HG03103 (cell line): Measurements from ENCODE around the gene C1QL1.

ENCODE experiments used
- ATAC-seq: cut with Tn5 transposase; IDR thresholded peaks from one replicate; pipeline ENCODE4 v1.9.1; 2021; ENCODE audit warnings: low read depth; ENCODE audit not compliant: unreplicated experiment

C1QL1 gene

DNA sequence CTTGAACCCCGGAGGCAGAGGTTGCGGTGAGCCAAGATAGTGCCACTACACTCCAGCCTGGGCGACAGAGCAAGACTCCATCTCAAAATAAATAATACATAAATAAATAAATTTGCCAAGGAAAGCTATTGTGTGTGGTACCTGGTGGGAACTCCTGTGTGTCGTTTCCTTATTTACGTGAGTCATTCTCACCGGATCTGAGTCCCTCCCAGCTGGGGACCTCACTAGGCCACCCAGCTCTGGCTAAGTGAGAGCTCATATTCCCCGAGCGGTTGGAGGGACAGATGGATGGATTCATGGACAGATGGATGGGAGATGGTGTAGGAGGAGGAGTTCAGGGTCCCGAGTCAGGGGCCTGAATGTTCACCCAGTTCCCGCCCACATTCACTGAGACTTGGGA, 22.9 kb upstream of the C1QL1 start:
- ATAC-seq, result no peak

DNA sequence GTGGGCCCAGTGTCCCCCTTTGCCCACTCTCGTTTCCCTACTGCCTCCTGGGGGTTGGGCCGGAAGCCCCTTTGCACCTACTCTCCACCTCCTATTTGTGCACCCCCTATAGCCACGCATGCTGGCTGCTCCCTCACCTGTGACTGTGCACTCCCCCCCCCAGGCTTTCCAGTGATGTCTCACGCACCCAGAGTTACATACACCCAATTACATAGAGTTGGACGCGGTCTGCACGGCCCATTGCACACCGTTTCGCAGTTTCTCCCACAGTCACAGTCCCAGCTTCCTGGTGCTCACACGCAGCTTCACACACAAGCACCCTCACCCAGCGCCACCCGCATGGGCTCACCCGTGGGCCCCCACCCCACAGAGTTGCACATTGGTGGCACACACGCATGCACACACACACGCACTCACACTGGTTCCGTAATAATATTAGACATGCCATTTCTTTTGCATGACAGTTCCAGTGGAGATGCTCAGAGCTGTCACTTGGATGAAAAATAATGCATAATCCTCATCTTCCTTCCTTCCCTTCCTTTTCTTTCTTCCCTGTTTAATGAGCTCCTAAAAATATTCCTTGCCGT, 21.5 kb upstream of the C1QL1 start:
- no peak for ATAC-seq

DNA sequence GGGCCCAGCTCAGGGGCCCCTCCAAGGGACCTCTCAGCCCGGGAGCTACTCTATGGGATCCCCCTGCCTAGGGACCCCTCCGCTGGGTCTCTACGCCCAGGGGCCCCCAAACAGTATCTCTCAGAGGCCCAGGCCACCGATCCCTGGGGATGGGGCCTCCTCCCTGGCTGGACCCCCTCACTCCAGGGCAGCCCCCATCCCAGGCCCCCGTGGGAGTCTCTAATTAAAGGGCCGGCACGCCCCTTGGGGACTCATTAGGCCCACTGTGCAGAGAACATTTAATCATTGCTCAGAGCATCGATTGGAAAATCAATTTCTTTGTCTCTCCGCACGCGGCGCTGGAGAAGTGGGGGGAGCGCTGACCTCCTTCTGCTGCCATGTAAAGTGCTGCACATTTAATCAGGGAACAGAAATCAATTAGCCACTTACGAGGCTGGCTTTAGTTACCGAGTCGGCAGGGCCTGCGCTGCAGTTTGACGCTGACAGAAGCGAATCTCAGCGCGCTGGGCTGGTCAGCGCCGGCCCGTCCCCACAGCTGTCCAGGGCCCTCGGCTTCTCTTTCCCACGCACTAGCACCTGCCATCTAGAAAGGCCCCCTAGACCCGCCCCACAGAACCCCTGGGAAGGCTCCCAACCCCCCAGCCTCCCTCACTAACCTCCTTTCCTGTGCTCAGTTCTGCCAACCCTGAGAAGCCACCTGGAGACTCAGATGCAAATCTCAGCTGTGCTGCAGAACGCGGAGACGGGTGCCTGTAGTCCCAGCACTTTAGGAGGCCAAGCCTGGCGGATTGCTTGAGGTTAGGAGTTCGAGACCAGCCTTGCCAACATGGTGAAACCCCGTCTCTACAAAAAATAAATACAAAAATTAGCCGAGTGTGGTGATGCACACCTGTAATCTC, 20.2 kb upstream of the C1QL1 start:
- ATAC-seq, result no peak

DNA sequence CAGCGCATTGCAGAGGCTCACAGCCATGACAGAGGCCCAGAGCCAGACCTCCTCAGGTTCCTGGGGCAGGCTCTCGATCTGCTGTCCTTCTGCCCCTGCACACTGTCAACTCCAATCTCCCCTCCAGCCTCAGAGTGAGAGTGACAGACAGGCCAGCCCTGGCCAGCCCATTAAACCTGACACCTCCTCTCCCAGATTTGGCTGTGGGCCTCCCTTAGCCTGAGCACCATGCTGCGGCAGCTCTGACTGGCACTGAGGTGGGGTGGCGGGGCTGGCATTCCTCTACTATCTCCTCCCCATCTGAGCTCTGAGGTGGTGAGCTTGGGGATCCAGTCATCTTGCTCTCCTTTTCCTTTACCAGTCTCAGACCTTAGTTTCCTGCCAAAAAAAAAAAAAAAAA, 15.5 kb upstream of the C1QL1 start:
- no peak for ATAC-seq

DNA sequence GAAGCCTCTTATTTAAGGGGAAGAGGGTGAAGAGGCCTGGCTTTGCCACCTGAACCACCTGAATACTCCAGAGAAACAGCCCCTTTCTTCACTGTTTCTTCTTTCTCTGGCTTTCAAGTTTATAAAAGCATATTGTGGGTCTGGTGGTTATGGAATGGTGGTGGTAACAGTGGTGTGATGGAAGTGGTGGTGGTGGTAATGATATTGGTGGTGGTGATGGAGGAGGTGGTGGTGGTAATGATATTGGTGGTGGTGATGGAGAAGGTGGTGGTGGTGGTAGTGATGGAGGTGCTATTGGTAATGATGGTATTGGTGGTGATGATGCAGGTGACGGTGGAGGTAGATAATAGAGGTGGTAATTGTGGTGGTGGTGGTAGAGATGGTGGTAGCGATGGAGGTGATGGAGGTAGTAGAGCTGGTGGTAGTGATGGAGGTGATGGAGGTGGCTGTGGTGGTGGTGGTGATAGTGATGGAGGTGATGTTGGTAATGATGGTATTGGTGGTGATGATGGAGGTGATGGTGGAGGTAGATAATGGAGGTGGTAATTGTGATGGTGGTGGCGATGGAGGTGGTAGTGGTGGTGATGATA, 14.1 kb upstream of the C1QL1 start:
- ATAC-seq, result no peak

DNA sequence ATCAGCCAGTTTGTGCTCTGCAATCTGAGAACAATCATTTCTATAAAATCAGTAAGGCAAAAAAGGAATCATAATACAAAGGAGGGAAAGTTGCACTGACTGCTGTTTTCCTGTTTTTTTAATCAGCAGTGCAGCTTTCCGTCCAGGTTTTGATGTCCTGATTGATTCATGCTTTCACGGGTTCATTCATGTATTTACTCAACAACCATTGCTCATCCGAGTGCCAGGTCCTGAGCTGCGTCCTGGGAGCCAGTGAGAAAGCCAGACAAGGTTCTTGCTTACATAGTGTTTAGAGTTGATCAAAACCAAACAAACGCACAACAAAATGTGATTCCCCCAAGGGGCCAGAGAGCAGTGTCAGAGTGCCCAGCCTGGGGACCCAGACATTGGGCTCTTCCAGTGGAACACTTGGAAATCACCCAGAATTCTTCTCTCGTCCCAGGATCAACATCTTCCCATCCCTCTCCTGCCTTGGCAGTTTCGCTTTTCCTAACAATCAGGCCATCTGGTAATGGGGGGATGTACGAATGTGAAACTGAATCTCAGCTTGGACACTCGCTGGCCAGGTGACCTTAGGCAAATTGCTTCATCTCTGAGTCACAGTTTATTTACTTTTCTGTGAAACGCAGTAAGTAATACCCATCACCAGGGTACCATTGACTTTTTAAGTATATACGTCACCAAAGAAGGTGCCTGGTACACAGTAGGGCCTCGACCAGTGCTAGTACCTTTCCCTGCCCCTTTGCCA, 13.3 kb upstream of the C1QL1 start:
- ATAC-seq, result no peak

DNA sequence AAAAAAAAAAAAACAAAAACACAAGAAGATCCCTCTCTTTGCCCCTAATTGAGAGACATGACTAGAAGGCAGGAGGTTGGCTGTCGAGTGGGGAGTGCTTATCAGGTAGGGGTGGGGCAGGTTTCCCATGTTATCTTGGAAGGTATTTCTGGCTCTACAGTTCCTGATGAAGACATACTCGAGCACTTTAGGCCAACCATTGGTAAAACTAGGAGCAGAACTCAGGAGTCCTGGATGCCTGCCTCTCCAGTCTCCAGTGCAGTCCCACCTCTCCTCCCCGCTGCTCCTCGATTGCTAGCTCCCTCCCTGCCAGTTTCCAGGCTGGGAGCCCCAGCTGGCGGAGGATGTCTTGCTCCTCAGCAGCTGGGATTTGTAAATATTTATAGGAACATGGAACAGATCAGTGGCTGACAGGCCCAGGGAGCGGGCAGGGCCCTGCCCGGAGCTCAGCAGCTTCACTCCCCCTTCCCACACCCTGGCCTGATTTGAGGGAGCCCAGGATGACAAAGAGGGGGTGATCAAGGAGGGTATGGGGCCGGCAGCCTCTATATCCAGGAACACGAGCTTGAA, 11.4 kb upstream of the C1QL1 start:
- no peak for ATAC-seq

DNA sequence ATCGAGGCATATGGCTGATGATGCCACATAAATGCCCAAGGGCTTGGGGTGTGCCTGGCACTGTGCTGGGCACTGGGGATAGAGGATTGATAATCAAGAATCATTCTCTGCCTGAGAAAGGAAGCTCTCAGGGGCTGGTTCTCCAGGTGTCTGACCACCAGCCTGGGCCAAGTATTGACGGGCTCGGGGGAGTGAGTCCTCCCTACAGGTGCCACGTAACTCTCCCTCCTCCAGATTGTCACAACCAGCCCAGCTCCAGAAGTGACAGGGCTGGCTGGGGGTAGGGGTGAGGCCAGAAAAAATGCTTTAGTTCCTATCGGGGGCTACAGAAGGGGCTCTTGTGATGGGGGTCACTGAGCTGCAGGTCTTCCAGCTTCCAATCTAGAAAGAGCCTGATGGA, 10.7 kb upstream of the C1QL1 start:
- no peak for ATAC-seq

DNA sequence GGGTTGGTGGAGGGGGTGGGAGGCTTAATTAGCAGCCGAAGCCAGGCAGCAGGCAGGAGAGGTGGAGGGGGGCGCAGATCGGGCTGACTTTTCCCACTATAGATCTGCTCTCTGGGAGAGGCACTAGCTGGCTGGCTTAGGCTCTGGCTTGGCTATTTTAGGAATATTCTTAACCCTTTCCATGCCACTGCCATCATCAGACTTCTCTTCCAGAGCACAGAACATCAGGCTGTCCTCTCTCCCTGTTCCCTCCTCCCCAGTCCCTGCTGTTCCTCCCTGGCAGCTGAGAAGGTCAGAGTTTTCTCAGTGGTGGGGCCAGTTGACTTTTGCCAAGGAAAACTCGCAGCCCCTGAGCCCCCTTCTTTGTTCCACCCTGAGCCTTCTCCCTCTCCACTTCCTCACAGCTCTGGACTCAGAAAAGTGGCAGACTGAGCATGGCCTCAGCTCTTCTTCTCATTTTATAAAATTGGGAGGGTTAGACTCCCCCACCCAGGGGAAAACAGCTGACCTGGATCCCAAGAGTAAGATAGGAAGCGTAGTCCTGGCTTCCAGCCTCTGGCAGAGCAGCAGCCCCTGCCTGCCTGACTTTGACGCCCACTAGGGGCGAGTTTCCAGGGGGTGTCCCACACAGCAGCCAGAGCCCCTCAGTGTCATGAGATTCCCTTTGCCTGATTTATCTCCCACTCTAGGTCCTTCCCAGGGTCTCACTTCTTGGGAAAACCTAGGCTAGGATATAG, 9.9 kb upstream of the C1QL1 start:
- no peak for ATAC-seq

DNA sequence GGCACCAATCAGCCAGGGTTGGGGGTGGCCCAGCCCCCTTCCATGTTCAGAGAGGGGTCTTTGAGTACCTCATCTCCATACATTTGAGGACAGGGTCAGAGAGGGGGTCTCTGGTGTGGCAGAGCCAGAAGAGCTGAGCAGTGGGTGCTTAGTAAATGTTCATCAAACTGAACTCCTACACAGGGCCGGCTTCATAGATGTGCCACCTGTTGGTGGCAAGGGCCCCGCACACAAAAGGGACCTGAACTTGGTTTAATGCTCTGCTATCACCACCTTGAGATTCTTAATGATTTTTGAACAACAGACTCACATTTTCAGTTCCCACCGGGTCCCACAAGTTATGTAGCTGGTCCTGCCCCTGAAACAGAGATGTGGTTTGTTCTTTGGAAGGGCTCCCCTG, 9.0 kb upstream of the C1QL1 start:
- no peak for ATAC-seq

DNA sequence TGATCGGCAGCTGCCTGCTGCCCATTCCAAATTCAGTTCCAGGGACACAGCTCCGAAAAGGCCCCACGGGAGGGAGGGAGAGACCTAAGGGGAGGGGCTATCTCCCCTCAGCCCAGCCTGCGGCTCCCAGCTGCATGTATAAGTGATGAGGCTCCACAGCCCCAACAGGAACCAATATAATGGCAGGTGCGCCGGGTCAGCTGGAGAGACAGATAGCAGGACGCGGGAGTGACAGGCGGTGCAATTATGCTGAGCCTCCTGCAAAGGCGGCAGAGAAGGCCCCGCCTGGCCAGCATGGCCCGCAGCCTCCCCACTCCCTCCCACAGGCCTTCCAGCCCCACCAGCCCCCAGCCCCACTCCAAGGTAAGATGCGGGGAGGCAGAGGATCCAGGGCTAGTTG, 8.1 kb upstream of the C1QL1 start:
- no peak for ATAC-seq

DNA sequence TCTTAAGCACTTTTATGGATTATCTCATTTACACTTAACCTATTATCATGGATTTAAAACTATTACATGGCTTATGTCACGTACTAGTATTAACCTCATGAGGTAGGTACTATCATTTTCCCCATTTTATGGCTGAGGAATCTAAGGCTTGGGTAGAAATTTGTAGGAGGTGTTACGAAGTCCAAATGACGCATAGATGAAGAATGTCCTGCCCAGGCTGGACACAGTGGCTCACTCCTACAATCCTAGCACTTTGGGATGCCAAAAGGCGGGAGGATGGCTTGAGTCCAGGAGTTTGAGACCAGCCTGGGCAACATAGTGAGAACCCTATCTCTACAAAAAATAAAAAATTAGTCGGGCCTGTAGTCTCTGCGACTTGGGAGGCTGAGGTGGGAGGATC, 4.8 kb upstream of the C1QL1 start:
- ATAC-seq, result no peak

DNA sequence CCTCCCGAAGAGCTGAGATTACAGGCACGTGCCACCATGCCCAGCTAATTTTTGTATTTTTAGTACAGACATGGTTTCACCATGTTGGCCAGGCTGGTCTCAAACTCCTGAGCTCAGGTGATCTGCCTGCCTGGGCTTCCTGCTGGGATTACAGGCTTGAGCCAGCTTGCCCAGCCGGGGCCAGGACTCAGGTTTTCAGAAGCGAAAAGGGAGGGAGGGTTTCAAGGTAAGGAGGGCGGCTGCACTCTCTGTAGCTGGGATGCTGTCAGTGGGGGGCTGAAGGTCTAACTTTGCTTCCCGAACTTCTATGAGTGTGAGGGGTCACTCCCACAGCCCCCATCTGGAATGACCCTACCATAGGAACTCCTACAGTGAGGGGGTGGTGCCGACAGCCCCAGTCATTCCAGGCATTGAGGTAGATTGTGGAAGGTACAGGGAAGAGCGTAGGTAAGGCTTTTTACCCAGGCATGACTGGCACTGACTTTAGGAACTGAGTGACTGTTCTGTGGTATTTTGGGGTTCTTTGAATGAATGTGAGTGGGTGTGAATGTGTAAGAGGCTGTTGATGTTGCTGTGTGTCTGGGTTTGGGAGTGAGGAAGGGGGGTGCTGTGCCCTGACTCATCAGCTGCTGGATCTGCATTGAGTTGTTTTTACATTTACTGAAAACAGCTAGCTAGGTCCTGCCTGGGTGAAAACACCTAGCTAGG, 3.8 kb upstream of the C1QL1 start:
- no peak for ATAC-seq

DNA sequence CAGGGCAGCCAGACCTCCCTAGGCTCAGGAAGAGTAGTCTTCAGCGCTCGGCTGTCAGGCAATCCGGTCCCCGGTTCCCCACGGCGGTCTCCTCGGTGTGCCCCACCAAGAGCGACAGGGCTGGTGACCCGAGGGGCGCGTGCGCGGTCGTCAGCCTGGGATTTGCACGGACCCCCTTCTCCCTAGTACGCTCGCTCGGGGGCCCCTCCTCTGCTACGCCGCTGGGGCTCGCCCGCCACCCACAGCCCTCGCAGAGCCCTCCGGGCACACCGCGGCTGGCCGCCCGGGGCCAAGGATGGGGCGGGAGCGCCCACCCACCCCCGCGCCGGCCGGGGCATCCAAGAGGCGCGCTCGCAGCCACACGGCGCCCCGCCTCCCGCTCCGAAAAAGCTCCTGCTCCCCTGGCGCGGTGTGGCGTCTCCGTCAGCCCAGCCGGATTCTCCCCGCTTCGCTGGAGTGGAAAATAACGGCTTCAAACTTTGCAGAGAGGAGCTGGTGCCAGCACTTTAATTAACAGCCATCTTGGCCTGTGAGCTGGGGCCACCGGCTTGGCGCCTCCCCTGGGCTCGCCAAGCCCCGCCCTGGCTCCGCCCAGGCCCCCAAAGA, 2.1 kb upstream of the C1QL1 start:
- ATAC-seq, result no peak

DNA sequence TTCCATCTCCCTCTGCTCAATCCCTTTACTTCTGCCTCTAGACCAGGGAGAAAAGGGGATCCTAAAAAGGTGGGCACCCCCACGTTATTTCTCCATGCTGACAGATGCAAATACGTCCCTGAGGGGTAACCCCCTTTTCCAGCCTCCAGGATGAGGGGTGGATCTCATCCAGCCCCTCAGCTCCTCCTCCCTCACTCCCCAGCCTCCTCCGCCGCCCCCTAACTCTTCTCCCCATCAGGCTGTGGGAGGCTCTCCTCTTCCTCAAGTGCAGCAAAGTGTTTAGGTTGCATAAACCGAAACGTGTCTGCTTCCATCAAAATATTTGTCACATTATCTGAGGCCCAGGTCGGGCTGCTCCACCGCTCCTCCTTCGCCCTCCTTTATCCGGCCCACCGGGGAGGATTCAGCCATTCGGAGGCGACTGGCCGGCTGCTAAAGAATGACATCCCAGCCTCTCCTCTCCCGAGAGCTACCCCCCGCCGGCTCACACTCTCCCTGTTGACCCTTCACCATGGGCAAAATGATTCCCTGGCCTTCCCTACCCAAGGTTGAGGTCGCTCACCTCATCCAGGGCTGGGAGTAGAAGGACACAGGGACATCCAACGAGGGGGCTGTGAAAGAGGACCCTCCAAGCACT, 1.2 kb upstream of the C1QL1 start:
- no peak for ATAC-seq

DNA sequence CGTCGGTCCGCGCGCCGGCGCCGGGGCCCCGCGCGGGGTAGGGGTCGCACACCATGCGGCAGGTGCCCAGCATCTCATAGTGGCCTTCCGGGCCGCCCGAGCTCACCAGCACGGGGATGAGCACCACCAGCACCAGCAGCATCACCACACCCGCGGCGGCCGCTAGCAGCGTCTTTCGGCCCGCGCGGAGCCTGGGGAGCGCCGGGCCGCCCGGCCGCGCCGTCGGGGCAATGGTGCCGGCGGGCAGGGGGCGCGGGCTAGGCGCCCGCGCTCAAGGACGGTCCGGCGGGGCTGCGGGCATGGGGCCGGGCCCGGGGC, 237 bp downstream of the C1QL1 start:
- no peak for ATAC-seq

DNA sequence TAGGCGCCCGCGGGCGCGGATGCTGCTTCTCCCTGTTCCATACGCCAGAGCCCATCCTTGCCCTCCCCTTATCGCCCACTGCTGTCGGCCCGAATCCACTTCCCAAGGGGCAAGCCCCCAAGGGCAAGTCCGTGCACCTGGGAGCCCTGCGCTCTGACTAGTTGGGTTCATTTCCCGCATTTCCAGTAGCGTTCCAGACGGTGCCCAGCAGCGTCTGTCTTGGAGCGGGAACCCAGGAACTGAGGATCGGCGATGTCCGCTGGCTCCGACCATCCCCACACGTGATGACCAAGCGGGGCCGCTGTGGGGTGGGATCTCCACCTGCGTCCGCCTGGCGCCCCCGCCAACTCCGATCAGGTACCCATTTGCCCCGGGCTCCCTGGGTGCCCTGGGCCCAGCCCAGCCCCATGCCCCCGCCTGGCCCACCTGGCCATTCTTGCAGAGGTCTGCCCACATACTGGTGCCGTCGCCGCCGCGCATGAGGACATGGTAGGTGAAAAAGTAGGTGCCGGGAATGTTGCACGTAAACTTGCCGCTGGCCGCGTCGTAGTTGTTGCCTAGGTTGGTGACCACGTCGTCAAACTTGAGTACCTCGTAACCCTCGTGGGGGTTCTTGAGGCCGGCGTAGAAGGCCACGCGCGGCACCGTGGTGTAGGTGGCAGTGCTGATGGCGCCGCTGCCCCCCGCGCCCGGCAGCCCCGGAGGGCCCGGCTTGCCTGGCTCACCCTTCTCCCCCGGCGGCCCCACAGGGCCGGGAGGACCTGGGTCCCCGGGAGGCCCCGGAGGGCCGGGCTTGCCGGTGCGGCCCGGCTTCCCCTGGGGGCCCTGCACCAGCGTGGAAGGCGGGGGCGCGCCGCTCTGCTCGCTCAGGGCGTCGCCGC, 837 bp downstream of the C1QL1 start:
- ATAC-seq, result no peak
